HEK293T (cell line): ENCODE data around the gene DCAF17.

ENCODE experiments used
- FOXA1 ChIP-seq: fragments of 450-650 bp; IDR thresholded peaks from 2 replicates; pipeline ENCODE4 v1.6.1; 2016; ENCODE audit warnings: mild to moderate bottlenecking
- FOXK2 ChIP-seq: fragments of 450-650 bp; IDR thresholded peaks from 2 replicates; pipeline ENCODE4 v1.6.1; 2016; ENCODE audit warnings: mild to moderate bottlenecking

DNA sequence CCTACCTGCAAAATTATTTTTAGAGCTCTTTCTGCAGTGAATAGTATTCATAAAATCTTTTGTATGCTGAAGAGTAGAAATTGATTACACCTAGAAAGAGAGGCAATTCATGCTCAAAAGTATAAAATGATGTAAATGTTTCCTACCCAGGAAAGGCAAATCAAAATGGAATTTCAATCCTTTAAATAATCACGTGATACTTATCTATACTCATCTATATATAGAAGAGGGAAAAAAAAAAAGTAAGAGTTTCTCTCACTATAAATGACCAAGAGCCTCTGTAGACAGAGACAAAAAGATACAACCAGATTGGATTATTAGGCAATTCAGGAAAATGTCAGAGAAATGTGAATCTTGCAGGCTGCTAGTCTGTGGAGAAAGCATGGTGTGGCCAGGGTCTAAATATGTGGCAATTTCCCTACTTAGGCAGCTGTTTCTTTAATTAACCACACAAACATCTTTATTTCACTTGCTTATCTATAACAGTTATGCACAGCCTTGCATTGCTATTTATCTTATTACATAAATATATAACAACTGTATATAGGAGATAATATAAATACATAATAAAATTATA is 39.8 kb upstream of the DCAF17 start:
- no peak for TF ChIP-seq FOXK2
- no peak for TF ChIP-seq FOXA1
